CD8-positive, alpha-beta memory T cell (primary cell): ENCODE data around the gene BNC1. TPM values are rescaled to one million over a fixed set of nuclear protein-coding genes. Genes with fewer than 3 reads are reported as not detected.

Experiments
- CTCF ChIA-PET: fragments of 350-600 bp; sonication (Branson Sonifier 250); formaldehyde crosslinking; loops from one replicate; lab custom pipeline; 2021; ENCODE audit warnings: antibody characterized with exemption; lab: Charles Lee
- POLR2A ChIA-PET: fragments of 350-600 bp; sonication (Branson Sonifier 250); formaldehyde crosslinking; loops from one replicate; lab custom pipeline; 2021; ENCODE audit warnings: antibody characterized with exemption; lab: Charles Lee
- DNase-seq, 5 donors: peaks; one replicate each; pipeline versions ENCODE4 v3.0.0 to v3.0.0-alpha.2; 2020 to 2022; ENCODE audit warnings: mixed read lengths in 1 of 5
- H3K27ac ChIP-seq: one replicate; pipeline ENCODE4 v1.7.0; 2013; ENCODE audit warnings: low read depth, mild to moderate bottlenecking, low read length, moderate library complexity
- H3K27me3 ChIP-seq: 2 replicates; pipeline ENCODE4 v1.7.0; 2013; ENCODE audit warnings: low read length, mild to moderate bottlenecking; ENCODE audit not compliant: insufficient read depth, poor library complexity, severe bottlenecking
- H3K36me3 ChIP-seq: 2 replicates; pipeline ENCODE4 v1.7.0; 2013; ENCODE audit warnings: mild to moderate bottlenecking, low read length, moderate library complexity; ENCODE audit not compliant: insufficient read depth
- H3K4me1 ChIP-seq: 2 replicates; pipeline ENCODE4 v1.7.0; 2013; ENCODE audit warnings: mild to moderate bottlenecking, low read length, moderate library complexity; ENCODE audit not compliant: insufficient read depth
- H3K4me3 ChIP-seq: 2 replicates; pipeline ENCODE4 v1.7.0; 2013; ENCODE audit warnings: mild to moderate bottlenecking, low read length
- H3K9me3 ChIP-seq: 2 replicates; pipeline ENCODE4 v1.7.0; 2013; ENCODE audit warnings: mild to moderate bottlenecking, low read length
- H3K27ac Mint-ChIP-seq, 8 donors: one replicate each; pipeline ENCODE4 v1.8.0; 2020 to 2021; ENCODE audit warnings: mixed read lengths in 8 of 8, mild to moderate bottlenecking in 6 of 8, inconsistent platforms in 3 of 8, moderate library complexity in 3 of 8
- H3K27me3 Mint-ChIP-seq, 2 donors: one replicate each; pipeline ENCODE4 v1.8.0; 2020 to 2021; ENCODE audit warnings: mixed read lengths in 2 of 2, mild to moderate bottlenecking in 1 of 2, moderate library complexity in 1 of 2
- H3K36me3 Mint-ChIP-seq, 3 donors: one replicate each; pipeline ENCODE4 v1.8.0; 2020 to 2021; ENCODE audit warnings: mixed read lengths in 3 of 3, inconsistent platforms in 1 of 3, mild to moderate bottlenecking in 1 of 3
- H3K4me1 Mint-ChIP-seq, 3 donors: one replicate each; pipeline ENCODE4 v1.8.0; 2020 to 2021; ENCODE audit warnings: mixed read lengths in 3 of 3, inconsistent platforms in 1 of 3, mild to moderate bottlenecking in 1 of 3
- H3K4me3 Mint-ChIP-seq, 7 donors: one replicate each; pipeline ENCODE4 v1.8.0; 2020 to 2021; ENCODE audit warnings: mixed read lengths in 7 of 7, mild to moderate bottlenecking in 6 of 7, moderate library complexity in 4 of 7, inconsistent platforms in 2 of 7
- H3K9me3 Mint-ChIP-seq, 5 donors: one replicate each; pipeline ENCODE4 v1.8.0; 2020 to 2022; ENCODE audit warnings: mixed read lengths in 5 of 5, mild to moderate bottlenecking in 3 of 5, moderate library complexity in 2 of 5, inconsistent platforms in 1 of 5
- polyA plus RNA-seq: library from polyadenylated mRNA; unstranded; fragments of 300-500 nt; fragmentation: Illumina TruSeq; gene quantifications from one replicate; pipeline ENCODE4 v1.2.3, GENCODE V29; 2021
- total RNA-seq, 2 experiments: library from RNA; stranded (reverse); gene quantifications; one replicate each; pipeline ENCODE4 v1.2.3, GENCODE V29; 2021

Gene BNC1
- total and polyA plus RNA-seq, 3 experiments from 2014 or later: not detected

DNA sequence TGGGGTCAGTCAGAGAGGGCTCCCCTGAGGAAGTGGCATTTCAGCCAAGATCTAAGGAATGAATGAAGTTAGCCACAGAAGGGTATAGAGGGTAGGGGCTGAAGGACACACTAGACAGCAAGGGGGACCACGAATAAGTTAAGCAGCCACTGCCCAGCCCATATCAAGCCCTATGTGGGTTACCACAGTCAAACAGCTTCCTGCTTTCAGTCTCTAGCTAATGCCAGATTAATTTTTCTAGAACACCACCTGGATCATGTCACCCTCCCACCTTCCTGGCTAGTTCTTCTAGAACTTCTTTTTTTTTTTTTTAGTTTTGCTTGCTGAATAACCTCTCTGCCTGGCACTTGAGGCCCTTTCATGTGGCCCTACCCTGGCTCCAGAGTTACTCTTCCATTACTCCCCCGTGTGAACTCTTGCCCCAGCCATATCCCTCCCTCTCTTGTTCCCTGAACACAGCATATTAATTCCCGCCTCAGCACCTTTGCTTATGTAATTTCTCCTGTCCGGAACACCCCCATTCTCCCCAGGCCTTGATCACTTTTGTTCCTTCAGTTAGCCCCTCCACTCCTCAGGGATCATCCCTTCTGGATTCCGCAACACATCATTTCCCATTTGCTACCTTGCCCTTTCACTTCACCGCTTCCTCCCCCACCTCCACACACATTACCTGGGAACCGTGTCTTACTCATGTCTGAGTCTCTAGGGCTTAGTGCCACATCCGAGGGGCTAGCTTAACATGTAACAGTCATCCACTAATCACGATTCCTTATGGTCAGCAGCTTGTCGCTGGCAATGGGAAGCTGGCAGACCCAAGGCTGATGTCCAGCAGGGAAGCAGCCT lies 20.6 kb upstream of the BNC1 start:
- CTCF ChIA-PET: no interaction called here
- H3K27ac Mint-ChIP-seq: no peak overlapping the region
- H3K4me3 ChIP-seq: no peak overlapping the region
- H3K36me3 Mint-ChIP-seq: no peaks in the 10 kb centered on the region
- no peaks in the 10 kb centered on the region for H3K4me1 ChIP-seq
- no peaks in the 10 kb centered on the region for H3K9me3 ChIP-seq
- no peaks in the 10 kb centered on the region for H3K36me3 ChIP-seq
- H3K4me3 Mint-ChIP-seq: no peak overlapping the region
- no peaks in the 10 kb centered on the region for H3K27me3 ChIP-seq
- peaks cover 8 to 42% of the 10 kb centered on the region in 2 donors for H3K27me3 Mint-ChIP-seq
- H3K9me3 Mint-ChIP-seq: no peaks in the 10 kb centered on the region
- DNase-seq: no peak
- POLR2A ChIA-PET: no interaction called here
- no peak overlapping the region for H3K27ac ChIP-seq
- no peaks in the 10 kb centered on the region for H3K4me1 Mint-ChIP-seq

DNA sequence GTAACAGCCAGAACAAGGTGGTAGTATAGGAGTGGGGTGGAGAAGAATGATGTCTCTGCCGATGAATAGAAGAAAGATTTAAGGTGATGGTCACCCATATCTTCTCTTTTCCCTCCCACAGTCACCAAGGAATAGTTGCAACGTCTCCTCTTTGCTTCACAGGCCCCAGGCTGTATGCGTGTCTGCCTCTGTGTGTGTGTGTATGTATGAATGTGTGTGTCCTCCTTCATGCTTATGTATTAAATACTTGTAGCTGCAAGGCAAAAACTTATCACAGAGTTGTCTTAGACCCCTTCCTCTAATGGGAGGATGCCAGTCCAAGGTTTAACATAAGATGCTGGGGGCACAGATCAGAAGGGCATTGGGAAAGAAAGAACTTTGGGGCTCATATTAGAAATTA lies 19.1 kb upstream of the BNC1 start:
- ChIA-PET POLR2A (no interaction called here), CTCF (no interaction called here)
- H3K36me3 Mint-ChIP-seq: no peaks in the 10 kb centered on the region
- H3K9me3 Mint-ChIP-seq: no peaks in the 10 kb centered on the region
- no peaks in the 10 kb centered on the region for H3K36me3 ChIP-seq
- H3K4me1 ChIP-seq: no peaks in the 10 kb centered on the region
- H3K27ac Mint-ChIP-seq: no peak overlapping the region
- no peak overlapping the region for H3K4me3 ChIP-seq
- H3K4me1 Mint-ChIP-seq: no peaks in the 10 kb centered on the region
- H3K27ac ChIP-seq: no peak overlapping the region
- no peaks in the 10 kb centered on the region for H3K9me3 ChIP-seq
- H3K27me3 Mint-ChIP-seq: peaks cover 11 to 45% of the 10 kb centered on the region in 2 donors
- H3K4me3 Mint-ChIP-seq: no peak overlapping the region
- no peak for DNase-seq
- no peaks in the 10 kb centered on the region for H3K27me3 ChIP-seq

DNA sequence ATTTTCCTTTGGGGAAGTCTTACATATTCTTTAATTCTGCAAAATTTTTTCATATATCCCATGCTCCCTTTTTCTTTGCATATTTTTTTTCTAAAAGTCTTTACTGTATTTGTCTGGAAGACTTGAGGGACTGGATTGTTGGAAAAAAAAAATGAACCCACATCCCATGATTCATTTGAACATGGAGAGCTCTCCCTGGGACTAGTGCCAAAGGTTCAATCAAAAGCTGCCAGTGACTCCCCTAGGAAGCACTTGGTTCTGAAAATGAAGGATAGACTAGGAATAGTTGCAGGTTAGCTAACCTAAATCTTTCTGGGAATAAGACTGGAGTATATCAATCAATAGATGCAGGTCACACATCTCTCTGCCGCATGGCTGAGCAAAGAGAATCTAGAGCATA lies 16.4 kb upstream of the BNC1 start:
- no peaks in the 10 kb centered on the region for H3K9me3 ChIP-seq
- H3K4me1 ChIP-seq: no peaks in the 10 kb centered on the region
- no peak overlapping the region for H3K4me3 ChIP-seq
- H3K4me3 Mint-ChIP-seq: no peak overlapping the region
- no peaks in the 10 kb centered on the region for H3K36me3 ChIP-seq
- H3K27me3 ChIP-seq: no peaks in the 10 kb centered on the region
- CTCF ChIA-PET: no interaction called here
- peaks cover 0 to 2% (median 0%) of the 10 kb centered on the region in 5 donors for H3K9me3 Mint-ChIP-seq
- no peak overlapping the region for H3K27ac ChIP-seq
- DNase-seq: no peak
- H3K4me1 Mint-ChIP-seq: no peaks in the 10 kb centered on the region
- no peaks in the 10 kb centered on the region for H3K36me3 Mint-ChIP-seq
- peaks cover 17 to 51% of the 10 kb centered on the region in 2 donors for H3K27me3 Mint-ChIP-seq
- POLR2A ChIA-PET: no interaction called here
- H3K27ac Mint-ChIP-seq: no peak overlapping the region

DNA sequence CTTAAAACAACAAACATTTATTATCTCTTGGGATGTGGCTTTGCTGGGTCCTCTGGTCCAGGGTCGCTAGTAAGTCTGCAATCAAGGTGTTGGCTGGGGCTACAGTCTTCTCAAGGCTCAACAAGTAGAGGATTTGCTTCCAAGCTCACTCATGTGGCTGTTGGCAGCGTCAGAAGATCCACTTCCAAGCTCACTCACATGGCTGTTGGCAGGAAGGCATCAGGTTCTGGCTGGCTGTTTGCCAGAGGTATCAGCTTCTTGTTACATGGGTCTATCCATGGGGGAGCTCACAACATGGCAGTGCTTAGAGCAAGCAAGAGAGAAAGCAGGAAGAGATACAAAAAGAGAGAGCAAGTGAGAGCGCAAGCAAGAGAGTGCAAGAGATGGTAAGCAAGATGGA lies 15.0 kb upstream of the BNC1 start:
- Mint-ChIP-seq H3K27me3 (peaks cover 19 to 46% of the 10 kb centered on the region in 2 donors), H3K4me1 (no peaks in the 10 kb centered on the region), H3K4me3 (no peak overlapping the region), H3K27ac (no peak overlapping the region), H3K36me3 (no peaks in the 10 kb centered on the region), H3K9me3 (peaks cover 0 to 2% (median 0%) of the 10 kb centered on the region in 5 donors)
- CTCF ChIA-PET: no interaction called here
- no peaks in the 10 kb centered on the region for H3K4me1 ChIP-seq
- POLR2A ChIA-PET: no interaction called here
- H3K36me3 ChIP-seq: no peaks in the 10 kb centered on the region
- no peaks in the 10 kb centered on the region for H3K27me3 ChIP-seq
- no peak overlapping the region for H3K27ac ChIP-seq
- no peak for DNase-seq
- H3K4me3 ChIP-seq: no peak overlapping the region
- no peaks in the 10 kb centered on the region for H3K9me3 ChIP-seq

DNA sequence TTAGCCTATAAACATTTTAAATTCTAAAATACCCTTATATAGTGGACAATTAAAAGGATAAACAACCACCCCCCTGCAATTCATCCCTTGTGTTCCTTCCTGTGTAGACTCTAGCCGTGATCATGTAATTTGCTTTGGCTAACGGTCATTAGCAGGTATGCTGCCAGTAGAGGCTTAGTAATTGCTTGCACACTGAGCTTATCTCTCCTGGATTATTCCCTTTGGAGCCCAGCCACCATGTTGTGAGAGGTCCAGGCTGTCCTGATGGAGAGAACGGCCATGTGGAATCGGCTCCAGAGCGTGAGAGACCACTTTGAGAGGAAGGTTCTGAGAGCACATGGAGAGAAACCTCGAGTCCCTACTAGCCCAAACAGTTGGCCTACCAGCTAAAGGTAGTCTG lies 11.0 kb upstream of the BNC1 start:
- Mint-ChIP-seq H3K27ac (no peak overlapping the region), H3K27me3 (peaks cover 14 to 24% of the 10 kb centered on the region in 2 donors), H3K36me3 (no peaks in the 10 kb centered on the region), H3K9me3 (peaks cover 0 to 2% (median 0%) of the 10 kb centered on the region in 5 donors), H3K4me3 (no peak overlapping the region), H3K4me1 (no peaks in the 10 kb centered on the region)
- Histone ChIP-seq H3K36me3 (no peaks in the 10 kb centered on the region), H3K9me3 (no peaks in the 10 kb centered on the region), H3K27ac (no peak overlapping the region), H3K4me3 (no peak overlapping the region), H3K4me1 (no peaks in the 10 kb centered on the region), H3K27me3 (no peaks in the 10 kb centered on the region)
- DNase-seq: no peak
- ChIA-PET POLR2A (no interaction called here), CTCF (no interaction called here)

DNA sequence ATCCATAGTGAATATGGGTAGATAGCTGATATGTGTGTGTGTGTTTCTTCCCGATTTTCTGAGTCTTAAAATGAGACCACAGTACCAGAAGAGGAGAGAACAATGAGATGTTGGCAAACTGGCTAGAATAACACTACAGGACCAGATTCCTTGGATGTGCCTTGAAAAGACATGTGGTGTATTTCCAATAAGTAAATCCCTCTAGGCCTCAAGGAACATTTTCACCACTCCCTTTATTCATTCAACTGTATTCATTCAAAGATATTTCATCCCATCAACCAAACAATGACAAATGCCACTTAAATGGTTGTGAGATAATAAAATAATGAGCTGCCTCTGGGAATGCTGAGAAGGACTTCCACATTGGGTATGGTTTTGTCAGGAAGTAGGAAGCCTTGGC lies 8.7 kb upstream of the BNC1 start:
- Mint-ChIP-seq H3K27me3 (peaks cover 20 to 25% of the 10 kb centered on the region in 2 donors), H3K9me3 (peaks cover 0 to 2% (median 0%) of the 10 kb centered on the region in 5 donors), H3K4me3 (no peak overlapping the region), H3K27ac (no peak overlapping the region), H3K4me1 (no peaks in the 10 kb centered on the region), H3K36me3 (no peaks in the 10 kb centered on the region)
- H3K4me1 ChIP-seq: no peaks in the 10 kb centered on the region
- DNase-seq: no peak
- H3K27ac ChIP-seq: no peak overlapping the region
- H3K36me3 ChIP-seq: no peaks in the 10 kb centered on the region
- ChIA-PET POLR2A (no interaction called here), CTCF (no interaction called here)
- H3K9me3 ChIP-seq: no peaks in the 10 kb centered on the region
- no peaks in the 10 kb centered on the region for H3K27me3 ChIP-seq
- no peak overlapping the region for H3K4me3 ChIP-seq

DNA sequence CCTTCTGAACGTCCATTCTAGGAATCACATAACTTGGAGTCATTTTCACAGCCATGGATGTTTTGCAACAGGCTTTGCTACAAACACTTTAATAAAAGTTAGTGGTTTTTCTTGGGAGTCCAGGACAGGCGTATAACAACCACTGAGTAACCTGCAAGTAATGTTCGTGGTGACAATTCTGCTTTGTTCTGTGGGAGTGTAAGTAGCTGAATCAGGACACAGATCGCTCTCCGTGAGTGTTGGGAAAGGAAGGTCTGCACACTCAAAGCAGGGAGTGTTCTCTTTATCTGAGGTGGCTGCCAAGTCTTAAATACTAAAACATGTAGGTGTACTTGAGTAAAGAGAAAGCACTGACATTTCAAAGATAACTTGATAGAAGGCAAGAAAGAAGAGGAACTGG lies 7.9 kb upstream of the BNC1 start:
- no peak overlapping the region for H3K4me3 Mint-ChIP-seq
- H3K9me3 ChIP-seq: no peaks in the 10 kb centered on the region
- no peak overlapping the region for H3K4me3 ChIP-seq
- no peaks in the 10 kb centered on the region for H3K36me3 ChIP-seq
- DNase-seq: no peak
- no peak overlapping the region for H3K27ac Mint-ChIP-seq
- no peaks in the 10 kb centered on the region for H3K4me1 Mint-ChIP-seq
- no peaks in the 10 kb centered on the region for H3K4me1 ChIP-seq
- ChIA-PET POLR2A (no interaction called here), CTCF (no interaction called here)
- H3K27me3 Mint-ChIP-seq: peaks cover 21 to 33% of the 10 kb centered on the region in 2 donors
- H3K9me3 Mint-ChIP-seq: peaks cover 0 to 2% (median 0%) of the 10 kb centered on the region in 5 donors
- no peaks in the 10 kb centered on the region for H3K36me3 Mint-ChIP-seq
- H3K27me3 ChIP-seq: no peaks in the 10 kb centered on the region
- H3K27ac ChIP-seq: no peak overlapping the region

DNA sequence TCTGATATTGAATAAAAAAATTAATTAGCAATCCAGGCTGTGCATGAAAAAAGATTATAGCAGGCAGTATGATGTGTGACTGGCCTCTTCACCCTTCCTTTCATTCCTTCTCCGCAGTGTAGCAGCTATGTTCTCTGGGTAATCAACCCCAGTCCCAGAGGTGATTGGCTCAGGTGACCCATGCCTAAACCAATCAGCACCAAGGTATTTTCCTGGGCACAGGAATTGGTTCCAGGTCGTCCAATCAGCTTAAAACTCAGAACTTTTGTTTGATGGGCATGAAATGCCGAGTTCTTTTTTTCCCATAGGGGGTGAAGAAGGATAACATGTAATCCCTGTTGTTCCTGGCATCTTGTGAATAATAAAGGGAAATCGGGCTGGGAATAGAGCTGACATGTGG lies 5.8 kb upstream of the BNC1 start:
- ChIA-PET CTCF (no interaction called here), POLR2A (no interaction called here)
- Mint-ChIP-seq H3K27ac (no peak overlapping the region), H3K27me3 (peaks cover 27 to 34% of the 10 kb centered on the region in 2 donors), H3K36me3 (no peaks in the 10 kb centered on the region), H3K4me3 (no peak overlapping the region), H3K4me1 (peaks cover 0 to 6% (median 5%) of the 10 kb centered on the region in 3 donors), H3K9me3 (peaks cover 0 to 3% (median 0%) of the 10 kb centered on the region in 5 donors)
- Histone ChIP-seq H3K27me3 (no peaks in the 10 kb centered on the region), H3K36me3 (no peaks in the 10 kb centered on the region), H3K9me3 (no peaks in the 10 kb centered on the region), H3K4me3 (no peak overlapping the region), H3K27ac (no peak overlapping the region), H3K4me1 (no peaks in the 10 kb centered on the region)
- no peak for DNase-seq
